ENCODE results near the gene RELT. TPM values are rescaled to one million over a fixed set of nuclear protein-coding genes. Genes with fewer than 3 reads are reported as not detected.

RELT gene
- total RNA-seq, 1 donor = 4.6 TPM

DNA sequence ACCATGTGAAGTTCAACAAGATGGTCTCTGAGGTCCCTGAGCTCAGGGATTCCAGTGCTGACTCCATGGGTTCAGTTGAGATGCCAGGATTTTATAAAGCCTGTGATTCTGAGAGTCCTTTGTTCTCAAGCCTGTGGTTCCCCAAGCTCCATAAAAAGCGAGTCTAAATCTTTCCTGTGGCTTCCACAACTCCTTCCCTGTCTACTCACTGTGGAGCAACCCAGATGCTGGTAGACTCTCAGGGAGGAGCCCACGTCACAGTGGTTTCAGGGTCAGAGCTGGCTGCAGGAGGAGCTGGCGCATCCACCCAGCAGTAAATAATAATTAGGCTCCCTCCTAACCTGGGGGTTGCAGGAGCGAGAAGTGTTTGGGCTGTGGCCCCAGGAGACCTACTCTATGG, 2.0 kb upstream of the RELT start:
- H3K4me3 ChIP-seq (ENCODE audit: low read depth, low read length) = no peak overlapping the region
- no peak for TF ChIP-seq CTCF (IDR thresholded peaks at IDR 0.05; ENCODE audit: insufficient read depth, low read length)
- DNase-seq (ENCODE audit: low read depth) = no peak

DNA sequence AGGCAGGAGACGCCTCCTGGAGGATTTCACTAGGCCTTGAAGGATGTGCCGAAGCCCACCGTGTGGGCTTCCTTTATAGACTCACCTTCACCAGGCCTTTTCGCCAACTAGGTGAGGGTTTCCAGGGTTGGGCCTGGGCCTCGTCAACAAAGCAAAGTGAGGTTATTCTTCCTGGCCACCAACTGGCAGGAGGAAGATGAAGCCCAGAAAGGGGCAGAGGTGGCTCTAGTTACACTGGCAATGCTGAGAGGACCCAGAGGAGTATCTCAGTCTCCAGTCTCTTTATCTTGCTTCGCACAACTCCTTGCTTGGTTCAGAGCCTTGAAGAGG, 404 bp upstream of the RELT start:
- no peak overlapping the region for H3K4me3 ChIP-seq (ENCODE audit: low read depth, low read length)
- DNase-seq (ENCODE audit: low read depth) = no peak
- no peak for TF ChIP-seq CTCF (IDR thresholded peaks at IDR 0.05; ENCODE audit: insufficient read depth, low read length)

DNA sequence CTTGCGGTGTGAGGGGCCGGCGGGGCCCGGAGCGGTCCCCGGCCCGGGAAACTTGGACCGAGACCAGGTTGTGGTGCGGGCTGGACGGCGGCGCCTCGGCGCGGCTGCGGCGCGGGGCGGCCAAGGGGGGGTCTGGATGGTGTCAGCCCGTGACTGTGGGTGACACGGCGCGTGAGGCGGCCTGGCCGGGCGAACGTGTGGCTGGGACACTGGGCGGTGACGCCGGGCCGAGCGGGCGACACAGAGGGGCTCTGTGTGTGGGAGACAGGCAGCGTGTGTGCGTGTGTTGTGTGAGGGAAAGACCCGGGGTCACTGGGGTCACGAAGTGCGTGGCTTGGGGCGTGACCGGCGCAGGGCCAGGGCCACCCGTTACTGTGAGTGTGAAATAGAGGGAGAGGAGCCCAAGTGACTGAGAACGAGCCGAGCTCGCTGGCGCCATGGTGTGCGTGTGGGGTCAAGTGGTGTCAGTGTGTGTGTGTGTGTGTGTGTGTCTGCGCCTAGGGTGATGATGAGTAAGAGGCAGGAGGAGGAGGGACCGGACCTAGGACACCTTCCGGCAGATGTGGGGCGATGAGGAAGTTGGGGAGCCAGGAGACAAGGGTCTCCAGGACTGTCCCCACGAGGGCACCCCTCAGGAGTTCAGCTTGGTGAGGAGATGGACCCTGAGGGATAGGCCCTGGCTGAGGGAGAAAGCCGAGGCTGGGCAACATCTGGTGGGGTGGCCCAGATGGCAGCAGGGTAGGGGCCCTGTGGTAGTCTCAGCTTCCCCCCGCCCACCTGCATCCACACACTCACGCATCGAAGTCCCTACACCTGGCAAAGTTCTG, 817 bp downstream of the RELT start:
- peak; percentile 59 for DNase-seq (ENCODE audit: low read depth)
- peak overlapping the region; percentile 82 for H3K4me3 ChIP-seq (ENCODE audit: low read depth, low read length)
- no peak for TF ChIP-seq CTCF (IDR thresholded peaks at IDR 0.05; ENCODE audit: insufficient read depth, low read length)

GRCh38 chr11:73379189-73379880, 3.1 kb downstream of the RELT start:
- no peak for DNase-seq (ENCODE audit: low read depth)
- no peak overlapping the region for H3K4me3 ChIP-seq (ENCODE audit: low read depth, low read length)
- no peak for TF ChIP-seq CTCF (IDR thresholded peaks at IDR 0.05; ENCODE audit: insufficient read depth, low read length)

GRCh38 chr11:73380331-73380730, 4.1 kb downstream of the RELT start:
- H3K4me3 ChIP-seq (ENCODE audit: low read depth, low read length) = no peak overlapping the region
- no peak for TF ChIP-seq CTCF (IDR thresholded peaks at IDR 0.05; ENCODE audit: insufficient read depth, low read length)
- no peak for DNase-seq (ENCODE audit: low read depth)

GRCh38 chr11:73380897-73381410, 4.8 kb downstream of the RELT start:
- TF ChIP-seq CTCF (IDR thresholded peaks at IDR 0.05; ENCODE audit: insufficient read depth, low read length) = no peak
- H3K4me3 ChIP-seq (ENCODE audit: low read depth, low read length) = no peak overlapping the region

More at GRCh38 chr11:73380897-73381410, 4.8 kb downstream of the RELT start:
- no peak for DNase-seq (ENCODE audit: low read depth)
